ENCODE results near the gene SH3PXD2A. TPM values are rescaled to one million over a fixed set of nuclear protein-coding genes. Genes with fewer than 3 reads are reported as not detected.

The SH3PXD2A gene
- total RNA-seq, 4 donors from 2014 or later = 55.7 to 71.8 (median 66.8) TPM

- TF ChIP-seq EP300 (IDR thresholded peaks at IDR 0.05) = no peak
- TF ChIP-seq, protein P1, sequence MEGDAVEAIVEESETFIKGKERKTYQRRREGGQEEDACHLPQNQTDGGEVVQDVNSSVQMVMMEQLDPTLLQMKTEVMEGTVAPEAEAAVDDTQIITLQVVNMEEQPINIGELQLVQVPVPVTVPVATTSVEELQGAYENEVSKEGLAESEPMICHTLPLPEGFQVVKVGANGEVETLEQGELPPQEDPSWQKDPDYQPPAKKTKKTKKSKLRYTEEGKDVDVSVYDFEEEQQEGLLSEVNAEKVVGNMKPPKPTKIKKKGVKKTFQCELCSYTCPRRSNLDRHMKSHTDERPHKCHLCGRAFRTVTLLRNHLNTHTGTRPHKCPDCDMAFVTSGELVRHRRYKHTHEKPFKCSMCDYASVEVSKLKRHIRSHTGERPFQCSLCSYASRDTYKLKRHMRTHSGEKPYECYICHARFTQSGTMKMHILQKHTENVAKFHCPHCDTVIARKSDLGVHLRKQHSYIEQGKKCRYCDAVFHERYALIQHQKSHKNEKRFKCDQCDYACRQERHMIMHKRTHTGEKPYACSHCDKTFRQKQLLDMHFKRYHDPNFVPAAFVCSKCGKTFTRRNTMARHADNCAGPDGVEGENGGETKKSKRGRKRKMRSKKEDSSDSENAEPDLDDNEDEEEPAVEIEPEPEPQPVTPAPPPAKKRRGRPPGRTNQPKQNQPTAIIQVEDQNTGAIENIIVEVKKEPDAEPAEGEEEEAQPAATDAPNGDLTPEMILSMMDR (IDR thresholded peaks at IDR 0.05) = no peak
- peak in 1 of 3 donors; percentile 56 for TF ChIP-seq POLR2AphosphoS5 (IDR thresholded peaks at IDR 0.05)
- TF ChIP-seq POLR2A (IDR thresholded peaks at IDR 0.05) = peak in 1 of 2 donors; percentile 91
- Histone ChIP-seq H3K4me1 (peaks cover 57% of the 10 kb centered on the region), H3K27ac (peak overlapping the region; percentile 92), H3K9me3 (no peaks in the 10 kb centered on the region), H3K36me3 (peaks cover 16% of the 10 kb centered on the region), H3K27me3 (no peaks in the 10 kb centered on the region), H3K4me3 (peak overlapping the region; percentile 57)
- DNase-seq (ENCODE audit: low spot score in 2 of 2) = peak; percentile 95 to 96
- 35% methylated on average over 35 of the region's 48 CpGs for WGBS
Measured at GRCh38 chr10:103661198-103661950, 194.0 kb downstream of the SH3PXD2A start.

DNA sequence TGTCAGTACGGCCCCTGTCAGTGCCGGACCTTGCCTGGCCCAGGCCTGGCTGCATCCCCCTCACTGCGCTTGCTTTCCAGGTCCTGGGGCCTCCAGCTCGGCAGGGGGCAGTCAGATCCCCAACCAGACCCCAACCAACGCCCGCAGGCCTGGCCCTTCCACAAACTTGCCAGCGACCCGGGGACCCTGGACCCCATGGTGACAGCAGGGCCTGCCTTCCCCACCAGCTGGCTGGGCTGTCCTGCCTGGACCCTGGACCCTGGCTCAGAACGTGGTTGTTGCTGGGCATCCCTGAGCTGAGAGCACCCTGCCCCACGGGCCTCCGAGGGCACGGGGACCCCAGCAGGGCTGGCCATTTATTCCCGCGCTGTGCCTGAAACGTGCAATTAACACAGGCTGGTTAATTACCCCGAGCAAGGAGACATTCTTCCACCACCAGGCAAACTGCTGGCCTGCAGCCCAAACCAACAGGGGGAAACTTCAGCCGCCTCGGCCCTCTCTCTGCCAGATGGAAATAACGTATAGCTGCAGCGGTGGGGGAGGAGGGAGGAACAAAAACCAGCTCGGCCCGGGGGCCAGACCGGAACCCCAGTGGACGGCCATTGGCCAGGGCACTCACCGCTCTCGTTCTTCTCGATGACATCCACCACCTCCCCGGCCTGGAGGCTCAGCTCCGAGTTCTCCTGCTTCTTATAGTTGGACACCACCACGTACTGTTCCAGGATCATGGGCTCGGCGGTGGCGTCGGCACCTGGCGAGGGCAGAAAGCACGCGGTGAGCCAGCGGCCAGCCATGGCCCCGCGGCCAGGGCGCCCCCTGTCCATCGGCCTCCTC, 194.8 kb downstream of the SH3PXD2A start:
- peak overlapping the region; percentile 57 for H3K4me3 ChIP-seq
- WGBS = 14% methylated on average over 21 of the region's 42 CpGs
- peaks cover 16% of the 10 kb centered on the region for H3K36me3 ChIP-seq
- no peak for DNase-seq (ENCODE audit: low spot score in 2 of 2)
- H3K27ac ChIP-seq = peak overlapping the region; percentile 92
- TF ChIP-seq POLR2AphosphoS5 (IDR thresholded peaks at IDR 0.05) (no peak), POLR2A (IDR thresholded peaks at IDR 0.05) (no peak), EP300 (IDR thresholded peaks at IDR 0.05) (no peak)
- TF ChIP-seq, protein P1 (IDR thresholded peaks at IDR 0.05) = no peak
- H3K27me3 ChIP-seq = no peaks in the 10 kb centered on the region
- peaks cover 56% of the 10 kb centered on the region for H3K4me1 ChIP-seq
- no peaks in the 10 kb centered on the region for H3K9me3 ChIP-seq

- WGBS = 47% methylated on average over 5 of the region's 11 CpGs
- TF ChIP-seq, protein P1 (IDR thresholded peaks at IDR 0.05) = no peak
- TF ChIP-seq POLR2AphosphoS5 (IDR thresholded peaks at IDR 0.05) (no peak), EP300 (IDR thresholded peaks at IDR 0.05) (no peak), POLR2A (IDR thresholded peaks at IDR 0.05) (no peak)
- Histone ChIP-seq H3K4me3 (peak overlapping the region; percentile 57), H3K9me3 (no peaks in the 10 kb centered on the region), H3K27me3 (no peaks in the 10 kb centered on the region), H3K4me1 (peaks cover 51% of the 10 kb centered on the region), H3K27ac (peak overlapping the region; percentile 92), H3K36me3 (peaks cover 16% of the 10 kb centered on the region)
- no peak for DNase-seq (ENCODE audit: low spot score in 2 of 2)
Measured at GRCh38 chr10:103659674-103660363, 195.6 kb downstream of the SH3PXD2A start.

DNA sequence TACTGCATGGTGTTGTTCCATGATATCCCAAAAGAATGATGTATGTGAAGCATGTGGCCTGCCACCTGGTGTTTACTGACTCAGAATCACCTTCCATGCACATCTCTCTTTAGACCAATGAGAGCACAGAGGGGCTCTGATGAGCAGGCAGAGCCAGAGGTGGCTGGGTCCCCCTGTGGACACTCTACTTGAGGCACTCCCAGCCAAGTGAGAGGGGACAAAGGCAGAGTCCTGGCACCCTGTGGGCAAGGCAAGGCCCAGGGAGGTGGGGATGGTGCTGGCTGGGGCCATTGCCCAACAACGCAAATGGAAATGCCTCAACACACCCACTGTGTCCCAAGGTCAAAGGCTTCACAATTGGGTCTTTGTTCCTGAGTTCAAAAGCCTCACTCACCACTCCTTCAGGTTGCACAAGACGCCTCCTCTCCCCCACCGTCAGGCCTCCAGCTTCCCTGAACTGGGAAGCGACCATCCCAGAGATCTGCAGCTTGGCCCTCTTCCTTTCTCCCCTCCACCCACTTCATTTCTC, 197.3 kb downstream of the SH3PXD2A start:
- WGBS = 52% methylated on average over 4 of the region's 4 CpGs
- TF ChIP-seq POLR2A (IDR thresholded peaks at IDR 0.05) (no peak), POLR2AphosphoS5 (IDR thresholded peaks at IDR 0.05) (no peak), EP300 (IDR thresholded peaks at IDR 0.05) (no peak)
- TF ChIP-seq, protein P1 (IDR thresholded peaks at IDR 0.05) = no peak
- no peak overlapping the region for H3K4me3 ChIP-seq
- H3K36me3 ChIP-seq = peaks cover 16% of the 10 kb centered on the region
- DNase-seq (ENCODE audit: low spot score in 2 of 2) = no peak
- H3K27me3 ChIP-seq = no peaks in the 10 kb centered on the region
- no peaks in the 10 kb centered on the region for H3K9me3 ChIP-seq
- peaks cover 54% of the 10 kb centered on the region for H3K4me1 ChIP-seq
- peak overlapping the region; percentile 92 for H3K27ac ChIP-seq
